Suprapubic skin (tissue), 4 donors: ENCODE results near the gene DDX51. TPM values are rescaled to one million over a fixed set of nuclear protein-coding genes. Genes with fewer than 3 reads are reported as not detected.

Source experiments
- DNase-seq, 2 donors: peaks; one replicate each; pipeline ENCODE4 v3.0.0-alpha.2; 2019; ENCODE audit warnings: low spot score in 2 of 2
- H3K27ac ChIP-seq: fragments of 200-600 bp; sonication (generic); one replicate; pipeline ENCODE4 v1.5.1; 2019
- H3K27me3 ChIP-seq: fragments of 200-600 bp; sonication (generic); one replicate; pipeline ENCODE4 v1.5.1; 2019
- H3K36me3 ChIP-seq: fragments of 200-600 bp; sonication (generic); one replicate; pipeline ENCODE4 v1.5.1; 2019
- H3K4me1 ChIP-seq: fragments of 200-600 bp; sonication (generic); one replicate; pipeline ENCODE4 v1.5.1; 2019
- H3K4me3 ChIP-seq: fragments of 200-600 bp; sonication (generic); one replicate; pipeline ENCODE4 v1.5.1; 2019; ENCODE audit warnings: mild to moderate bottlenecking
- H3K9me3 ChIP-seq: fragments of 200-600 bp; sonication (generic); one replicate; pipeline ENCODE4 v1.5.1; 2019
- CTCF ChIP-seq, 2 donors: fragments of 200-600 bp in 1 of 2; fragments of 450-650 bp in 1 of 2; sonication (generic) in 1 of 2; IDR thresholded peaks; one replicate each; pipeline ENCODE4 v1.5.1; 2016 to 2019; ENCODE audit warnings: antibody characterized with exemption in 2 of 2, mild to moderate bottlenecking in 1 of 2, moderate library complexity in 1 of 2
- EP300 ChIP-seq: sonication (generic); formaldehyde crosslinking; IDR thresholded peaks from one replicate; pipeline ENCODE4 v1.6.1; 2017; ENCODE audit warnings: antibody characterized with exemption
- POLR2A ChIP-seq, 2 donors: fragments of 450-650 bp; IDR thresholded peaks; one replicate each; pipeline ENCODE4 v1.6.1; 2017; ENCODE audit warnings: antibody characterized with exemption in 2 of 2, mild to moderate bottlenecking in 2 of 2, moderate library complexity in 2 of 2
- POLR2AphosphoS5 ChIP-seq, 3 donors: sonication (generic); formaldehyde crosslinking; IDR thresholded peaks; one replicate each; pipeline ENCODE4 v1.6.1; 2017; ENCODE audit warnings: antibody characterized with exemption in 3 of 3
- WGBS: methylation state at CpG from one replicate; pipeline ENCODE4 v1.1.5; 2018; 5-methylcytosine and 5-hydroxymethylcytosine counted together
- total RNA-seq, 4 donors: library from RNA; depleted of rRNA; stranded (reverse); fragments of >200 nt; gene quantifications; one replicate each; pipeline ENCODE4 v1.1.0, GENCODE V29; 2016

The DDX51 gene, protein sequence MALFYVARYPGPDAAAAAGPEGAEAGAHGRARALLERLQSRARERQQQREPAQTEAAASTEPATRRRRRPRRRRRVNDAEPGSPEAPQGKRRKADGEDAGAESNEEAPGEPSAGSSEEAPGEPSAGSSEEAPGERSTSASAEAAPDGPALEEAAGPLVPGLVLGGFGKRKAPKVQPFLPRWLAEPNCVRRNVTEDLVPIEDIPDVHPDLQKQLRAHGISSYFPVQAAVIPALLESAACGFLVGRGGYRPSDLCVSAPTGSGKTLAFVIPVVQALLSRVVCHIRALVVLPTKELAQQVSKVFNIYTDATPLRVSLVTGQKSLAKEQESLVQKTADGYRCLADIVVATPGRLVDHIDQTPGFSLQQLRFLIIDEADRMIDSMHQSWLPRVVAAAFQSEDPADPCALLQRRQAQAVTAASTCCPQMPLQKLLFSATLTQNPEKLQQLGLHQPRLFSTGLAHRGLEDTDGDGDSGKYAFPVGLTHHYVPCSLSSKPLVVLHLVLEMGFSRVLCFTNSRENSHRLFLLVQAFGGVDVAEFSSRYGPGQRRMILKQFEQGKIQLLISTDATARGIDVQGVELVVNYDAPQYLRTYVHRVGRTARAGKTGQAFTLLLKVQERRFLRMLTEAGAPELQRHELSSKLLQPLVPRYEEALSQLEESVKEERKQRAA
- total RNA-seq = 10 to 100 TPM; 21.1 to 39.6 (median 23.7) TPM

- DNase-seq = peak; percentile 96
Observed at GRCh38 chr12:132144115-132144809, at the start of gene DDX51, which contains the start of gene NOC4L. Gene DDX51, minus strand, starts transcription at chr12:132144319. Its CDS starts 23 bp downstream, at chr12:132144296. Gene NOC4L, plus strand, starts transcription at chr12:132144457. Its CDS starts 32 bp downstream, at chr12:132144489.

GRCh38 chr12:132191715-132192553, 47.8 kb upstream of the DDX51 start:
- Histone ChIP-seq H3K9me3 (no peaks in the 10 kb centered on the region), H3K27me3 (peaks cover 18% of the 10 kb centered on the region), H3K4me3 (no peak overlapping the region), H3K4me1 (peaks cover 13% of the 10 kb centered on the region), H3K27ac (no peak overlapping the region), H3K36me3 (no peaks in the 10 kb centered on the region)
- DNase-seq = no peak
- 77% methylated on average over 29 of the region's 31 CpGs for WGBS
- TF ChIP-seq POLR2AphosphoS5 (IDR thresholded peaks at IDR 0.05) (no peak), POLR2A (IDR thresholded peaks at IDR 0.05) (no peak)

More at GRCh38 chr12:132144115-132144809, at the start of gene DDX51, which contains the start of gene NOC4L:
- WGBS = no CpG with 5 or more reads among the region's 100 CpGs
- Histone ChIP-seq H3K4me1 (peaks cover 33% of the 10 kb centered on the region), H3K36me3 (peaks cover 54% of the 10 kb centered on the region), H3K27me3 (no peaks in the 10 kb centered on the region), H3K9me3 (no peaks in the 10 kb centered on the region), H3K4me3 (peak within 1 kb of the TSS; percentile 99), H3K27ac (peak within 1 kb of the TSS; percentile 78)
- TF ChIP-seq EP300 = no peak
- no peak for TF ChIP-seq CTCF (IDR thresholded peaks at IDR 0.05)
- peak; percentile 96 to 99 (median 99) for TF ChIP-seq POLR2AphosphoS5 (IDR thresholded peaks at IDR 0.05)
- TF ChIP-seq POLR2A (IDR thresholded peaks at IDR 0.05) = peak; percentile 22 to 40

DNA sequence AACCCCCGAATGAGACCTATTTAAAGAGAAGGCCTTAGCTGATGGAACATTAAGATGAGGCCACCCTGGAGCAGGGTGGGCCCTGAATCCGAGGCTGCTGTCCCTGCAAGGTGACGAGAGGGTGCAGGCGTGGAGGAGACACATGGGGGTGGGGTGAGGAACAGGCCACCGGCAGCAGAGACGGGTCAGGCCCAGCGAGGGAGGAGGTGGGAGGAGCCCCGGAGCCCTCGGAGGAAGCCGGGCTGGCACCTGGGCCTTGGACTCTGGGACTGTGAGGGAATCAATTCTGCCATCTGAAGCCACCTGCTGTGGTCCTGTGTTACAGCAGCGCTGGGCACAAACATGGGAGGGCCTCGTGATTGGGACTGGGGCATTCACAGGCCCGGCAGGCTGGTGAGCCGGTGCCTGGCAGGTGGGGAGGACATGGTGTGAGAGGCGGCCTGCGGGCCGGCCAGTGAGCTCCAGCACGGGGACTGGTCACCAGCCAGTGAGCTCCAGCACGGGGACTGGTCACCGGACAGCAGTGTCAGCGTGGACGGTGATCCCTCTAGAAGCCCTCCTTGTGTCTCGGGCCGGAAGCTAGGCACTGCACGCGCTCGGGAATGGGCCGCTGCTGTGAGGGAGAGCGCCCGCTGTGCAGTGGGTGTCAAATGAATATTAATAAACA, 46.8 kb upstream of the DDX51 start:
- Histone ChIP-seq H3K27me3 (peaks cover 18% of the 10 kb centered on the region), H3K27ac (no peak overlapping the region), H3K4me1 (peaks cover 13% of the 10 kb centered on the region), H3K4me3 (no peak overlapping the region), H3K9me3 (no peaks in the 10 kb centered on the region), H3K36me3 (no peaks in the 10 kb centered on the region)
- WGBS = 90% methylated on average over 30 of the region's 30 CpGs
- TF ChIP-seq CTCF (IDR thresholded peaks at IDR 0.05) (no peak), POLR2A (IDR thresholded peaks at IDR 0.05) (no peak), EP300 (no peak), POLR2AphosphoS5 (IDR thresholded peaks at IDR 0.05) (no peak)
- DNase-seq = no peak

- 32% methylated on average over 14 of the region's 59 CpGs for WGBS
- Histone ChIP-seq H3K27me3 (peaks cover 15% of the 10 kb centered on the region), H3K4me3 (peak overlapping the region; percentile 55), H3K4me1 (peaks cover 13% of the 10 kb centered on the region), H3K9me3 (no peaks in the 10 kb centered on the region), H3K27ac (no peak overlapping the region), H3K36me3 (no peaks in the 10 kb centered on the region)
- TF ChIP-seq POLR2AphosphoS5 (IDR thresholded peaks at IDR 0.05) = no peak
- no peak for TF ChIP-seq POLR2A (IDR thresholded peaks at IDR 0.05)
- no peak for DNase-seq
Observed at GRCh38 chr12:132190012-132190755, 46.1 kb upstream of the DDX51 start.

DNA sequence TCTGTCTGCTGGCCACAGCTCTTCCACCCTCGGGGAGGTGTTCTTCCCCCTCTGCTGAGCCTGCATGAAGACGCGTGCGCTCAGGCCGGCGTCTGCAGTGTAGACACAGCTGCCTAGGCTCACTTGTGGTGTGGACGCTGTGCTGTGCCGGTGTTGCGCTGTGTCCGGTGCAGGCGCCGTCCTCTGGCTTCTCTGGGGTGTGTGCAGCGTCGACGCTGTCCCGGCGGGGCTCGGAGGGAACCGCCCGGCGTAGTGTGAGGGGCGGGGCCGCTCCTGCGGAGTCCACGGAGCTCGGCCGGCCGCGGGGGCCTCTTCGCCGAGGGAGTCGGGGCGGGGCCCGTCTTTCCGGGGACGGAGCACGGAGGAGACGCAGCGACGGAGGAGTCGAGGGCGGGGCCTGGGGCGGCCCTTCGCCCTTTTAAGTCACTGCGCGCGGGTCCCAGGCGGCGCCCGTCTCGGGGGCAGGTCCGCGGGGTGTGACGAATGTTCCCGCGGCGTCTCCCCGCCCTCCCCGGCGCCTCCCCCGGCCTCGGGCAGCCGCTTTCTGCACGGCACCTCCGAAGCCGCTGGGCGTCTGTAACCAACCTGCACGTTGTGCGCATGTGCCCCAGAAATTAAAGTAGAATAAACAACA, 45.4 kb upstream of the DDX51 start:
- TF ChIP-seq POLR2AphosphoS5 (IDR thresholded peaks at IDR 0.05) = no peak
- no peak for TF ChIP-seq POLR2A (IDR thresholded peaks at IDR 0.05)
- no peak for TF ChIP-seq CTCF (IDR thresholded peaks at IDR 0.05)
- TF ChIP-seq EP300 = no peak
- Histone ChIP-seq H3K27ac (no peak overlapping the region), H3K9me3 (no peaks in the 10 kb centered on the region), H3K27me3 (peaks cover 12% of the 10 kb centered on the region), H3K4me3 (peak overlapping the region; percentile 55), H3K4me1 (peaks cover 13% of the 10 kb centered on the region), H3K36me3 (no peaks in the 10 kb centered on the region)
- 0% methylated on average over 7 of the region's 69 CpGs for WGBS
- peak; percentile 91 to 92 for DNase-seq
